WI38 (cell line): ENCODE data around the gene FXYD4.
"Not testable (repeated sequence)": the region's sequence is repeated elsewhere in the genome, so short reads cannot be mapped to it uniquely, and the experiment has no call there.

Experiments
- H3K4me3 ChIP-seq: 2 replicates; pipeline ENCODE4 v1.5.1; 2011; ENCODE audit warnings: low read depth, mild to moderate bottlenecking, control low read depth, low read length
- CTCF ChIP-seq: IDR thresholded peaks from 2 replicates; pipeline ENCODE4 v1.5.1; 2012; ENCODE audit warnings: low read depth, mild to moderate bottlenecking, control low read depth, low read length

FXYD4 gene

GRCh38 chr10:43419997-43420368 is 48.5 kb downstream of the FXYD4 start:
- no peak for TF ChIP-seq CTCF
- peak overlapping the region; percentile 53 for H3K4me3 ChIP-seq

DNA sequence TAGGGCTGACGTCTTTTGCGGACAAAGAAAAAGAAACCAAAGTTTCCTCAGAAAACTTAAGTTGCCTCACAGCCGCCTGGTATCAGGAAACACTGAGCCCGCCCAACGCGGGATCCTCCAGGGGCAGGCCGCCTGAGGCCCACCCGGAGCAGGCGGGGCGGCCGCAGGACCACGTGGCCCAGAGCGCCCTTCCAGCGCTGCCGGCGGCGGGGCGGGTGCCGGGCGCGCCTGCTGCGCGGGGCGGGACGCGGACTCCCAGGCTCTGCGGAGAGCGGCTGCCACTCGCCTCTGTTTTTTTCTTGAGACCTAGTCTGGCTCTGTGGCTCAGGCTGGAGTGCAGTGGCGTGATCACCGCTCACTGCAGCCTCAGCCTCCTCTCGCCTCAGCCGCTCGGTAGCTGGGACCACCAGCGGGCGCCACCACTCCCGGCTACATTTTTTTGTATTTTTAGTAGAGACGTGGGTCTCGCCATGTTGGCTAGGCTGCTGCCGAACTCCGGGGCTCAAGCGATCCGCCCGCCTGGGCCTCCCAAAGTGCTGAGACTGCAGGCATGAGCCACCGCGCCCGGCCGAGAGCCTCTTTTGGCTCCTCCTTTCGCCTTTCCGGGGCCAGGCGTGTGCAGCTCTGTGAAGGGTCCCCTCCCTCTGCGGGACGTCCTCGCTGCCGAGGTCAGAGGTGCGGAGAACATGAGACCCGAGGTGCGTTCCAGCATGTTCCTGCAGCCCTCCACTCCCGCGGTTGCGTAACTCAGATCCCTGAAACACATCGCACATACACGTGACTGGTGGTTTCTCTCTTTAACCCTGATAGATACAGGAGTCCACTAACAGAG is 49.1 kb downstream of the FXYD4 start:
- H3K4me3 ChIP-seq = peak overlapping the region; percentile 53
- no peak for TF ChIP-seq CTCF

GRCh38 chr10:43421201-43421507 is 49.7 kb downstream of the FXYD4 start:
- H3K4me3 ChIP-seq = peak overlapping the region; percentile 53
- no peak for TF ChIP-seq CTCF

- TF ChIP-seq CTCF = no peak
- no peak overlapping the region for H3K4me3 ChIP-seq
These were observed 50.1 kb downstream of the FXYD4 start for GRCh38 chr10:43421519-43421918.

DNA sequence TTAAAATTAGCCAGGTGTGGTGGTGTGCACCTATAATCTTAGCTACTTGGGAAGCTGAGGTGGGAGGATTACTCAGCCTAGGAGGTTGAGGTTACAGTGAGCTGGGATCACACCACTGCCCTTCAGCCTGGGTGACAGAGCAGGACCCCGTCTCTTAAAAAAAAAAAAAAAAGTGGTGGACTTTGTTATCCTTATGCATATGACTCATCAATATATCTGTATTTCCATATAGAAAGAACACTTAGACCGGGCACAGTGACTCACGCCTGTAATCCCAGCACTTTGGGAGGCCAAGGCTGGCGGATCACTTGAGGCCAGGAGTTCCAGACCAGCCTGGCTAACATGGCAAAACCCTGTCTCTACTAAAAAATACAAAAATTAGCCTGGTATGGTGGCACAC is 50.5 kb downstream of the FXYD4 start:
- not testable (repeated sequence) for H3K4me3 ChIP-seq

DNA sequence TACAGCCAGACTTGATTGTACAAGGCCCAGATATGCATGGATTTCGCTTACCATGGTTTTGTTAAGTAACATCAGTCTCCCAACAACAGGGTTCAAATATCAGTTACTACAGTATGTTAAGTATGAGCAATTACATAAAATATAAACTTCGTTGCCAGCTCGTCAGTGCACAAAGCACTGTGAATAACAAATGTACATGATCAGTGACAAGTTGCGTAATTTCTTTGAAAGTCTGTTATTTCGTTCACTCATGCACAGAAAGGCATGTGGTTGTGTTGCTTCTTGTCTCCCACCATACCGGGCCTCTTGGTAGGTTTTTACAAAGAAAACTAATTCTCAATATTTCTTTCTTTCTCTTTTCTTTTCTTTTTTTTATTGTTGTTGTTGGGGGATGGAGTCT is 53.0 kb downstream of the FXYD4 start:
- no peak for TF ChIP-seq CTCF
- H3K4me3 ChIP-seq = no peak overlapping the region
